Immature natural killer cell (primary cell): ENCODE data around the gene NBDY. TPM values are rescaled to one million over a fixed set of nuclear protein-coding genes. Genes with fewer than 3 reads are reported as not detected.
"Not testable (repeated sequence)": the region's sequence is repeated elsewhere in the genome, so short reads cannot be mapped to it uniquely, and the experiment has no call there.

Experiments used
- DNase-seq, 3 donors: peaks; one replicate each; pipeline ENCODE4 v3.0.0; 2022; ENCODE audit warnings: mixed read lengths in 1 of 3
- H3K27ac Mint-ChIP-seq, 6 donors: one replicate each; pipeline ENCODE4 v1.8.0; 2020; ENCODE audit warnings: mixed read lengths in 6 of 6, mild to moderate bottlenecking in 5 of 6, inconsistent platforms in 4 of 6, moderate library complexity in 3 of 6
- H3K27me3 Mint-ChIP-seq, 3 donors: one replicate each; pipeline ENCODE4 v1.8.0; 2020 to 2021; ENCODE audit warnings: low read depth in 3 of 3, mild to moderate bottlenecking in 3 of 3, mixed read lengths in 3 of 3, moderate library complexity in 3 of 3, inconsistent platforms in 1 of 3
- H3K36me3 Mint-ChIP-seq, 3 donors: one replicate each; pipeline ENCODE4 v1.8.0; 2020; ENCODE audit warnings: mixed read lengths in 3 of 3, inconsistent platforms in 2 of 3, mild to moderate bottlenecking in 2 of 3
- H3K4me1 Mint-ChIP-seq, 2 donors: one replicate each; pipeline ENCODE4 v1.8.0; 2020; ENCODE audit warnings: inconsistent platforms in 2 of 2, mild to moderate bottlenecking in 2 of 2, mixed read lengths in 2 of 2, moderate library complexity in 1 of 2
- H3K4me3 Mint-ChIP-seq, 5 donors: one replicate each; pipeline ENCODE4 v1.8.0; 2020; ENCODE audit warnings: mild to moderate bottlenecking in 5 of 5, mixed read lengths in 5 of 5, inconsistent platforms in 3 of 5, moderate library complexity in 3 of 5
- H3K9me3 Mint-ChIP-seq, 6 donors: one replicate each; pipeline ENCODE4 v1.8.0; 2020; ENCODE audit warnings: mild to moderate bottlenecking in 6 of 6, mixed read lengths in 6 of 6, inconsistent platforms in 4 of 6, moderate library complexity in 3 of 6
- polyA plus RNA-seq, 3 donors: library from polyadenylated mRNA; unstranded; fragments of 300-500 nt; fragmentation: Illumina TruSeq; gene quantifications; one replicate each; pipeline ENCODE4 v1.2.3, GENCODE V29; 2021

NBDY gene
- polyA plus RNA-seq, 3 donors from 2014 or later, result 45.8 to 49.8 (median 47.4) TPM

GRCh38 chrX:56767348-56768119 lies 38.5 kb downstream of the NBDY start:
- H3K9me3 Mint-ChIP-seq, H3K36me3 Mint-ChIP-seq: not testable (repeated sequence)
- Mint-ChIP-seq H3K4me1 (peaks cover 42 to 45% of the 10 kb centered on the region in 2 donors), H3K4me3 (peak overlapping the region in 4 of 5 donors; percentile 83 to 92 (median 88)), H3K27ac (peak overlapping the region in 3 of 6 donors; percentile 68 to 89 (median 83)), H3K27me3 (peaks cover 1 to 20% (median 16%) of the 10 kb centered on the region in 3 donors)
- peak; percentile 67 to 75 (median 73) for DNase-seq

- Mint-ChIP-seq H3K4me1 (peaks cover 35 to 39% of the 10 kb centered on the region in 2 donors), H3K27me3 (peaks cover 1 to 20% (median 16%) of the 10 kb centered on the region in 3 donors)
- H3K4me3 Mint-ChIP-seq, H3K36me3 Mint-ChIP-seq, H3K9me3 Mint-ChIP-seq, DNase-seq, H3K27ac Mint-ChIP-seq: not testable (repeated sequence)
These were observed 39.1 kb downstream of the NBDY start for GRCh38 chrX:56768120-56768660.

GRCh38 chrX:56772675-56773521 lies 43.9 kb downstream of the NBDY start:
- H3K4me3 Mint-ChIP-seq, H3K27me3 Mint-ChIP-seq, H3K27ac Mint-ChIP-seq, H3K36me3 Mint-ChIP-seq, H3K9me3 Mint-ChIP-seq, H3K4me1 Mint-ChIP-seq, DNase-seq: not testable (repeated sequence)

- not testable (repeated sequence) for DNase-seq, H3K27ac Mint-ChIP-seq, H3K4me1 Mint-ChIP-seq, H3K27me3 Mint-ChIP-seq, H3K4me3 Mint-ChIP-seq, H3K36me3 Mint-ChIP-seq, H3K9me3 Mint-ChIP-seq
These were observed 44.5 kb downstream of the NBDY start for GRCh38 chrX:56773522-56774060.

GRCh38 chrX:56778099-56778923 lies 49.3 kb downstream of the NBDY start:
- H3K4me1 Mint-ChIP-seq, result peaks cover 13 to 14% of the 10 kb centered on the region in 2 donors
- not testable (repeated sequence) for DNase-seq, H3K27me3 Mint-ChIP-seq, H3K4me3 Mint-ChIP-seq, H3K36me3 Mint-ChIP-seq, H3K27ac Mint-ChIP-seq, H3K9me3 Mint-ChIP-seq

GRCh38 chrX:56778924-56779468 lies 50.0 kb downstream of the NBDY start:
- H3K4me1 Mint-ChIP-seq, result peaks cover 19 to 21% of the 10 kb centered on the region in 2 donors
- H3K27me3 Mint-ChIP-seq, H3K36me3 Mint-ChIP-seq, DNase-seq, H3K4me3 Mint-ChIP-seq, H3K27ac Mint-ChIP-seq, H3K9me3 Mint-ChIP-seq: not testable (repeated sequence)

- Mint-ChIP-seq H3K4me1 (peaks cover 19 to 21% of the 10 kb centered on the region in 2 donors), H3K27ac (peak overlapping the region in 1 of 6 donors; percentile 68)
- not testable (repeated sequence) for H3K4me3 Mint-ChIP-seq, H3K27me3 Mint-ChIP-seq, H3K9me3 Mint-ChIP-seq, DNase-seq, H3K36me3 Mint-ChIP-seq
These were observed 51.9 kb downstream of the NBDY start for GRCh38 chrX:56780681-56781649.

- peak overlapping the region in 5 of 6 donors; percentile 9 to 78 (median 61) for H3K27ac Mint-ChIP-seq
- H3K36me3 Mint-ChIP-seq, result peaks cover 3 to 4% (median 4%) of the 10 kb centered on the region in 3 donors
- peaks cover 0 to 2% (median 0%) of the 10 kb centered on the region in 3 donors for H3K27me3 Mint-ChIP-seq
- H3K4me1 Mint-ChIP-seq, result peaks cover 24 to 31% of the 10 kb centered on the region in 2 donors
- H3K4me3 Mint-ChIP-seq, result peak overlapping the region in 4 of 5 donors; percentile 90 to 96 (median 93)
- H3K9me3 Mint-ChIP-seq, result no peaks in the 10 kb centered on the region
- DNase-seq, result no peak
These were observed 53.3 kb downstream of the NBDY start for GRCh38 chrX:56782352-56782751.

- Mint-ChIP-seq H3K27ac (peak overlapping the region; percentile 61 to 93 (median 75)), H3K4me1 (peaks cover 24 to 32% of the 10 kb centered on the region in 2 donors), H3K4me3 (peak overlapping the region in 4 of 5 donors; percentile 90 to 96 (median 93)), H3K9me3 (no peaks in the 10 kb centered on the region), H3K27me3 (peaks cover 0 to 2% (median 0%) of the 10 kb centered on the region in 3 donors), H3K36me3 (peaks cover 3 to 4% (median 4%) of the 10 kb centered on the region in 3 donors)
- no peak for DNase-seq
These were observed 53.9 kb downstream of the NBDY start for GRCh38 chrX:56782791-56783449.

GRCh38 chrX:56783450-56783831 lies 54.4 kb downstream of the NBDY start:
- DNase-seq, result peak; percentile 75 to 85 (median 82)
- Mint-ChIP-seq H3K27me3 (peaks cover 0 to 2% (median 0%) of the 10 kb centered on the region in 3 donors), H3K4me3 (peak overlapping the region in 4 of 5 donors; percentile 90 to 96 (median 93)), H3K27ac (peak overlapping the region in 5 of 6 donors; percentile 61 to 93 (median 72)), H3K4me1 (peaks cover 24 to 32% of the 10 kb centered on the region in 2 donors), H3K9me3 (no peaks in the 10 kb centered on the region), H3K36me3 (peaks cover 3 to 4% (median 4%) of the 10 kb centered on the region in 3 donors)

- Mint-ChIP-seq H3K4me3 (peak overlapping the region in 2 of 5 donors; percentile 10 to 94), H3K27me3 (peaks cover 0 to 2% (median 0%) of the 10 kb centered on the region in 3 donors), H3K4me1 (peaks cover 26 to 32% of the 10 kb centered on the region in 2 donors), H3K9me3 (no peaks in the 10 kb centered on the region), H3K36me3 (peaks cover 3 to 4% (median 4%) of the 10 kb centered on the region in 3 donors), H3K27ac (no peak overlapping the region)
- DNase-seq, result no peak
These were observed 55.1 kb downstream of the NBDY start for GRCh38 chrX:56783996-56784620.
